Skin epidermis (tissue), 12 donors: ENCODE results near the gene PLAC8L1.

Experiments used
- H3K27ac ChIP-seq, 21 experiments: fragments of 200-600 bp; sonication (generic) in 11 of 21; one replicate each; pipeline ENCODE4 v1.5.0; 2020; ENCODE audit warnings: mild to moderate bottlenecking in 3 of 21, inconsistent platforms in 2 of 21, moderate library complexity in 2 of 21
- H3K4me3 ChIP-seq, 7 experiments: fragments of 200-600 bp; sonication (generic) in 2 of 7; one replicate each; pipeline ENCODE4 v1.5.0; 2020; ENCODE audit warnings: inconsistent platforms in 2 of 7, mild to moderate bottlenecking in 2 of 7, moderate library complexity in 1 of 7

Gene PLAC8L1

GRCh38 chr5:146048994-146049703, 56.2 kb downstream of the PLAC8L1 start:
- no peak overlapping the region for H3K4me3 ChIP-seq
- H3K27ac ChIP-seq, result no peak overlapping the region

- H3K4me3 ChIP-seq, result no peak overlapping the region
- peak overlapping the region in 2 of 21 experiments; percentile 29 to 43 for H3K27ac ChIP-seq
Measured at GRCh38 chr5:146047396-146047795, 58.0 kb downstream of the PLAC8L1 start.

- Histone ChIP-seq H3K27ac (peak overlapping the region in 6 of 21 experiments; percentile 3 to 76 (median 38)), H3K4me3 (no peak overlapping the region)
Measured at GRCh38 chr5:146043722-146044121, 61.7 kb downstream of the PLAC8L1 start.

- Histone ChIP-seq H3K27ac (peak overlapping the region in 15 of 21 experiments; percentile 8 to 76 (median 42)), H3K4me3 (no peak overlapping the region)
Measured at GRCh38 chr5:146042628-146043279, 62.6 kb downstream of the PLAC8L1 start.

- H3K4me3 ChIP-seq, result no peak overlapping the region
Measured at GRCh38 chr5:146041180-146041789, 64.1 kb downstream of the PLAC8L1 start.

GRCh38 chr5:146040527-146040926, 64.8 kb downstream of the PLAC8L1 start:
- Histone ChIP-seq H3K27ac (peak overlapping the region in 10 of 21 experiments; percentile 13 to 73 (median 52)), H3K4me3 (no peak overlapping the region)

More at GRCh38 chr5:146041180-146041789, 64.1 kb downstream of the PLAC8L1 start:
- peak overlapping the region in 15 of 21 experiments; percentile 14 to 73 (median 43) for H3K27ac ChIP-seq

GRCh38 chr5:146039420-146039819, 66.0 kb downstream of the PLAC8L1 start:
- Histone ChIP-seq H3K27ac (peak overlapping the region in 2 of 21 experiments; percentile 14 to 27), H3K4me3 (no peak overlapping the region)

GRCh38 chr5:146034605-146035004, 70.8 kb downstream of the PLAC8L1 start:
- no peak overlapping the region for H3K4me3 ChIP-seq

More at GRCh38 chr5:146034605-146035004, 70.8 kb downstream of the PLAC8L1 start:
- no peak overlapping the region for H3K27ac ChIP-seq
